ENCODE data around the gene SLC36A1. TPM values are rescaled to one million over a fixed set of nuclear protein-coding genes. Genes with fewer than 3 reads are reported as not detected.

SLC36A1 gene
- total and polyA plus RNA-seq, 5 donors from 2014 or later: 0.59 to 5.4 (median 1.8) TPM

- Histone ChIP-seq H3K27me3 (ENCODE audit: control insufficient read depth, insufficient read depth, low read length) (no peaks in the 10 kb centered on the region), H3K36me3 (ENCODE audit: control insufficient read depth, insufficient read depth, low read length) (peaks cover 12% of the 10 kb centered on the region), H3K4me1 (ENCODE audit: control insufficient read depth, insufficient read depth, low read length, poor library complexity, severe bottlenecking) (no peaks in the 10 kb centered on the region), H3K9me3 (ENCODE audit: control insufficient read depth in 2 of 2, low read length in 2 of 2) (no peaks in the 10 kb centered on the region), H3K4me3 (ENCODE audit: low read depth, low read length) (no peak overlapping the region), H3K27ac (ENCODE audit: insufficient read depth, low read length, poor library complexity, severe bottlenecking) (no peak overlapping the region)
- DNase-seq: no peak
- peaks cover 8% of the 10 kb centered on the region for H3K36me3 Mint-ChIP-seq
- no peaks in the 10 kb centered on the region for H3K27me3 Mint-ChIP-seq
- H3K27ac Mint-ChIP-seq: no peak overlapping the region
- peaks cover 2 to 6% (median 4%) of the 10 kb centered on the region in 4 donors for H3K4me1 Mint-ChIP-seq
- ATAC-seq (ENCODE audit: low read depth in 2 of 2): no peak
- H3K4me3 Mint-ChIP-seq: no peak overlapping the region
- H3K9me3 Mint-ChIP-seq: no peaks in the 10 kb centered on the region
Measured at GRCh38 chr5:151456321-151456940, 9.0 kb downstream of the SLC36A1 start.

- no peak overlapping the region for H3K4me3 ChIP-seq (ENCODE audit: low read depth, low read length)
- no peak for ATAC-seq (ENCODE audit: low read depth in 2 of 2)
- H3K36me3 Mint-ChIP-seq: peaks cover 8% of the 10 kb centered on the region
- no peaks in the 10 kb centered on the region for H3K27me3 Mint-ChIP-seq
- H3K27me3 ChIP-seq (ENCODE audit: control insufficient read depth, insufficient read depth, low read length): no peaks in the 10 kb centered on the region
- no peaks in the 10 kb centered on the region for H3K9me3 ChIP-seq (ENCODE audit: control insufficient read depth in 2 of 2, low read length in 2 of 2)
- DNase-seq: no peak
- H3K4me1 Mint-ChIP-seq: peaks cover 0 to 10% (median 4%) of the 10 kb centered on the region in 4 donors
- H3K9me3 Mint-ChIP-seq: no peaks in the 10 kb centered on the region
- H3K4me1 ChIP-seq (ENCODE audit: control insufficient read depth, insufficient read depth, low read length, poor library complexity, severe bottlenecking): no peaks in the 10 kb centered on the region
- peaks cover 12% of the 10 kb centered on the region for H3K36me3 ChIP-seq (ENCODE audit: control insufficient read depth, insufficient read depth, low read length)
- no peak overlapping the region for H3K4me3 Mint-ChIP-seq
- H3K27ac Mint-ChIP-seq: no peak overlapping the region
- H3K27ac ChIP-seq (ENCODE audit: insufficient read depth, low read length, poor library complexity, severe bottlenecking): no peak overlapping the region
Measured at GRCh38 chr5:151458314-151458713, 10.9 kb downstream of the SLC36A1 start.

- Histone ChIP-seq H3K27me3 (ENCODE audit: control insufficient read depth, insufficient read depth, low read length) (no peaks in the 10 kb centered on the region), H3K27ac (ENCODE audit: insufficient read depth, low read length, poor library complexity, severe bottlenecking) (no peak overlapping the region), H3K9me3 (ENCODE audit: control insufficient read depth in 2 of 2, low read length in 2 of 2) (no peaks in the 10 kb centered on the region), H3K4me3 (ENCODE audit: low read depth, low read length) (no peak overlapping the region), H3K36me3 (ENCODE audit: control insufficient read depth, insufficient read depth, low read length) (peaks cover 22% of the 10 kb centered on the region), H3K4me1 (ENCODE audit: control insufficient read depth, insufficient read depth, low read length, poor library complexity, severe bottlenecking) (no peaks in the 10 kb centered on the region)
- DNase-seq (no peak), ATAC-seq (ENCODE audit: low read depth in 2 of 2) (no peak)
- no peak overlapping the region for H3K27ac Mint-ChIP-seq
- H3K27me3 Mint-ChIP-seq: no peaks in the 10 kb centered on the region
- no peaks in the 10 kb centered on the region for H3K9me3 Mint-ChIP-seq
- H3K4me1 Mint-ChIP-seq: peaks cover 0 to 10% (median 3%) of the 10 kb centered on the region in 4 donors
- no peak overlapping the region for H3K4me3 Mint-ChIP-seq
- peaks cover 17% of the 10 kb centered on the region for H3K36me3 Mint-ChIP-seq
Measured at GRCh38 chr5:151459680-151460324, 12.4 kb downstream of the SLC36A1 start.

GRCh38 chr5:151461312-151461711 is 13.9 kb downstream of the SLC36A1 start:
- Mint-ChIP-seq H3K9me3 (no peaks in the 10 kb centered on the region), H3K36me3 (peaks cover 31% of the 10 kb centered on the region), H3K27ac (no peak overlapping the region), H3K4me3 (no peak overlapping the region), H3K4me1 (peaks cover 0 to 10% (median 2%) of the 10 kb centered on the region in 4 donors), H3K27me3 (no peaks in the 10 kb centered on the region)
- no peak for ATAC-seq (ENCODE audit: low read depth in 2 of 2)
- H3K27me3 ChIP-seq (ENCODE audit: control insufficient read depth, insufficient read depth, low read length): no peaks in the 10 kb centered on the region
- peaks cover 35% of the 10 kb centered on the region for H3K36me3 ChIP-seq (ENCODE audit: control insufficient read depth, insufficient read depth, low read length)
- H3K27ac ChIP-seq (ENCODE audit: insufficient read depth, low read length, poor library complexity, severe bottlenecking): no peak overlapping the region
- no peak overlapping the region for H3K4me3 ChIP-seq (ENCODE audit: low read depth, low read length)
- H3K4me1 ChIP-seq (ENCODE audit: control insufficient read depth, insufficient read depth, low read length, poor library complexity, severe bottlenecking): no peaks in the 10 kb centered on the region
- no peaks in the 10 kb centered on the region for H3K9me3 ChIP-seq (ENCODE audit: control insufficient read depth in 2 of 2, low read length in 2 of 2)
- DNase-seq: no peak

- no peaks in the 10 kb centered on the region for H3K9me3 ChIP-seq (ENCODE audit: control insufficient read depth in 2 of 2, low read length in 2 of 2)
- no peaks in the 10 kb centered on the region for H3K27me3 Mint-ChIP-seq
- H3K36me3 ChIP-seq (ENCODE audit: control insufficient read depth, insufficient read depth, low read length): peaks cover 50% of the 10 kb centered on the region
- DNase-seq: no peak
- no peaks in the 10 kb centered on the region for H3K9me3 Mint-ChIP-seq
- H3K27ac ChIP-seq (ENCODE audit: insufficient read depth, low read length, poor library complexity, severe bottlenecking): no peak overlapping the region
- H3K4me3 ChIP-seq (ENCODE audit: low read depth, low read length): no peak overlapping the region
- no peaks in the 10 kb centered on the region for H3K4me1 ChIP-seq (ENCODE audit: control insufficient read depth, insufficient read depth, low read length, poor library complexity, severe bottlenecking)
- peak overlapping the region in 1 of 3 donors; percentile 69 for H3K27ac Mint-ChIP-seq
- peaks cover 0 to 10% (median 0%) of the 10 kb centered on the region in 4 donors for H3K4me1 Mint-ChIP-seq
- no peaks in the 10 kb centered on the region for H3K27me3 ChIP-seq (ENCODE audit: control insufficient read depth, insufficient read depth, low read length)
- ATAC-seq (ENCODE audit: low read depth in 2 of 2): no peak
- H3K4me3 Mint-ChIP-seq: no peak overlapping the region
- H3K36me3 Mint-ChIP-seq: peaks cover 46% of the 10 kb centered on the region
Measured at GRCh38 chr5:151463137-151464029, 16.0 kb downstream of the SLC36A1 start.

- ATAC-seq (ENCODE audit: low read depth in 2 of 2): no peak
- Mint-ChIP-seq H3K4me3 (no peak overlapping the region), H3K27ac (peak overlapping the region in 1 of 3 donors; percentile 69), H3K27me3 (no peaks in the 10 kb centered on the region), H3K36me3 (peaks cover 42% of the 10 kb centered on the region), H3K9me3 (no peaks in the 10 kb centered on the region), H3K4me1 (peaks cover 0 to 10% (median 0%) of the 10 kb centered on the region in 4 donors)
- Histone ChIP-seq H3K27me3 (ENCODE audit: control insufficient read depth, insufficient read depth, low read length) (no peaks in the 10 kb centered on the region), H3K36me3 (ENCODE audit: control insufficient read depth, insufficient read depth, low read length) (peaks cover 52% of the 10 kb centered on the region), H3K27ac (ENCODE audit: insufficient read depth, low read length, poor library complexity, severe bottlenecking) (no peak overlapping the region), H3K4me3 (ENCODE audit: low read depth, low read length) (no peak overlapping the region), H3K9me3 (ENCODE audit: control insufficient read depth in 2 of 2, low read length in 2 of 2) (no peaks in the 10 kb centered on the region), H3K4me1 (ENCODE audit: control insufficient read depth, insufficient read depth, low read length, poor library complexity, severe bottlenecking) (no peaks in the 10 kb centered on the region)
- no peak for DNase-seq
Measured at GRCh38 chr5:151464101-151464500, 16.7 kb downstream of the SLC36A1 start.

GRCh38 chr5:151465476-151465875 is 18.1 kb downstream of the SLC36A1 start:
- no peak overlapping the region for H3K27ac Mint-ChIP-seq
- H3K27me3 ChIP-seq (ENCODE audit: control insufficient read depth, insufficient read depth, low read length): no peaks in the 10 kb centered on the region

More at GRCh38 chr5:151465476-151465875, 18.1 kb downstream of the SLC36A1 start:
- Histone ChIP-seq H3K27ac (ENCODE audit: insufficient read depth, low read length, poor library complexity, severe bottlenecking) (no peak overlapping the region), H3K4me3 (ENCODE audit: low read depth, low read length) (no peak overlapping the region), H3K36me3 (ENCODE audit: control insufficient read depth, insufficient read depth, low read length) (peaks cover 54% of the 10 kb centered on the region), H3K4me1 (ENCODE audit: control insufficient read depth, insufficient read depth, low read length, poor library complexity, severe bottlenecking) (no peaks in the 10 kb centered on the region), H3K9me3 (ENCODE audit: control insufficient read depth in 2 of 2, low read length in 2 of 2) (no peaks in the 10 kb centered on the region)
- no peak for DNase-seq
- Mint-ChIP-seq H3K9me3 (no peaks in the 10 kb centered on the region), H3K4me3 (no peak overlapping the region), H3K36me3 (peaks cover 38% of the 10 kb centered on the region), H3K4me1 (peaks cover 0 to 10% (median 0%) of the 10 kb centered on the region in 4 donors), H3K27me3 (no peaks in the 10 kb centered on the region)
- no peak for ATAC-seq (ENCODE audit: low read depth in 2 of 2)

Measured in CD4-positive, CD25-positive, alpha-beta regulatory T cell (primary cell).